GM18499 (cell line): ENCODE data around the gene GYS1.

Experiments
- ATAC-seq: cut with Tn5 transposase; IDR thresholded peaks from one replicate; pipeline ENCODE4 v1.9.1; 2021; ENCODE audit warnings: moderate number of reproducible peaks; ENCODE audit not compliant: insufficient read depth, unreplicated experiment

The GYS1 gene

DNA sequence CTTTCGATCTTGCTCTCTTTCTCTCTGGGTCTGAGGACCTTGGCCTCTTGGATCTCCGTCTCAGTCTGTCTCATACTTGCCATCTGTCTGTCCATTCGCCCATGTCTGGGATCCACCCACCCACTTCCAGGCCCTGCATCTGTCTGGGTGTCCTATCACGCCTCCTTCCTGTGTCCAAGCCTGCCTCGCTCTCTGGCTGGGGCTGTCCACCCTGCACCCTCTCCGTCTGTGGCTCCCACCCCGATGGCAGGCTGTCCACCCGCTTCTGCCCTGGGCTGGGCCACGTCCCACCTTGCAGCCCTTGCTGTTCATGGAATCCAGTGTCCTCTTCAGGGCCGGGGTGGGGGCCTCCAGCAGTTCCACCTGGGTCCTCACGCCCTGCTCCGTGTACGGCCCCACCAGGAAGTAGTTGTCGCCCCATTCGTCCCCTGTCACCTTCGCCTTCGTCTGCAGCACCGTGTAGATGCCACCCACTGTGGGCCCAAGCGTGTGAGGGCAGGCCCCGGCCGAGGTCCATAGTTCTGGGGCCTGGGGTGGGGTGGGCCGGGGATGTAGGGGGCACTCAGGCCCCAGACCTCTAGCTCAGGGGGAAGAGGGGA is 2.0 kb downstream of the GYS1 start:
- no peak for ATAC-seq

- no peak for ATAC-seq
Observed at GRCh38 chr19:48990400-48990799, 2.7 kb downstream of the GYS1 start.

- ATAC-seq = no peak
Observed at GRCh38 chr19:48989701-48990291, 3.3 kb downstream of the GYS1 start.

GRCh38 chr19:48988860-48989259 is 4.2 kb downstream of the GYS1 start:
- ATAC-seq = no peak

- ATAC-seq = no peak
Observed at GRCh38 chr19:48988286-48988685, 4.8 kb downstream of the GYS1 start.

- no peak for ATAC-seq
Observed at GRCh38 chr19:48987323-48987722, 5.8 kb downstream of the GYS1 start.

DNA sequence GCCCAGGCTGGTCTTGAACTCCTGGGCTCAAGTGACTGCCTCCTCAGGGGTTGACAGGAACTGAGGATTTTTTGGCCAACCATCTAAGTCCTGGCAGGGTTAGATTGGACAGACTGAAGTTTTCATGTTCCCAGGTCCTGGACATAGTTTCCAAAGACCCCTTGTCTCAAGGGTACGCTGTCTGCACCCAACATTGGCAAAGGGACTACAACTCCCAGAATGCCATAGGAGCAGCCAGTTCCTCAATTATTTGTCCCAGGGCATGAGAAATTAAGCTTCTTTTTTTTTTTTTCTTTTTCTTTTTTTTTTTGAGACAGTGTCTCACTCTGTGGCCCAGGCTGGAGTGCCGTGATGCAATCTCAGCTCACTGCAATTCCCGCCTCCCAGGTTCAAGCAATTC is 6.9 kb downstream of the GYS1 start:
- ATAC-seq = no peak

GRCh38 chr19:48985711-48986110 is 7.4 kb downstream of the GYS1 start:
- no peak for ATAC-seq

DNA sequence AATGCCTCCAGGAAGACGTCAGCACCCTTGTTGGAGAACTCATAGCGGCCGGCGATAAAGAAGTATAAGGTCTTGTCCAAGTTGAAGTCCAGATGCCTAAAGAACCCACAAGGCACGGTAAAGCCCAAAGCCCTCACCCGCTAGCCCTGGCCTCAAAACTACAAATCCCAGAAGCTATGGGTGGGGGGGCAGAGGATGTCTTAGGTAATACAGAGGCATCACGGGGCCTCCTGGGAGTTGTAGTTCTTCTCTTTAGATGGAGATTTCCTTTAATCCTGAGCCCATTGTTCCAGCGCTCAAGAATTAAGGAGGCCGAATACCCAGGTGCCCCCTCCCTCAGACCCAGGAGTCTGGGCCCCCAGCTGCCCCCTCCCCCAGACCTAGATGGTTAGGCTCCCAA is 10.8 kb downstream of the GYS1 start:
- no peak for ATAC-seq

- ATAC-seq = no peak
Observed at GRCh38 chr19:48977061-48977460, 16.0 kb downstream of the GYS1 start.

DNA sequence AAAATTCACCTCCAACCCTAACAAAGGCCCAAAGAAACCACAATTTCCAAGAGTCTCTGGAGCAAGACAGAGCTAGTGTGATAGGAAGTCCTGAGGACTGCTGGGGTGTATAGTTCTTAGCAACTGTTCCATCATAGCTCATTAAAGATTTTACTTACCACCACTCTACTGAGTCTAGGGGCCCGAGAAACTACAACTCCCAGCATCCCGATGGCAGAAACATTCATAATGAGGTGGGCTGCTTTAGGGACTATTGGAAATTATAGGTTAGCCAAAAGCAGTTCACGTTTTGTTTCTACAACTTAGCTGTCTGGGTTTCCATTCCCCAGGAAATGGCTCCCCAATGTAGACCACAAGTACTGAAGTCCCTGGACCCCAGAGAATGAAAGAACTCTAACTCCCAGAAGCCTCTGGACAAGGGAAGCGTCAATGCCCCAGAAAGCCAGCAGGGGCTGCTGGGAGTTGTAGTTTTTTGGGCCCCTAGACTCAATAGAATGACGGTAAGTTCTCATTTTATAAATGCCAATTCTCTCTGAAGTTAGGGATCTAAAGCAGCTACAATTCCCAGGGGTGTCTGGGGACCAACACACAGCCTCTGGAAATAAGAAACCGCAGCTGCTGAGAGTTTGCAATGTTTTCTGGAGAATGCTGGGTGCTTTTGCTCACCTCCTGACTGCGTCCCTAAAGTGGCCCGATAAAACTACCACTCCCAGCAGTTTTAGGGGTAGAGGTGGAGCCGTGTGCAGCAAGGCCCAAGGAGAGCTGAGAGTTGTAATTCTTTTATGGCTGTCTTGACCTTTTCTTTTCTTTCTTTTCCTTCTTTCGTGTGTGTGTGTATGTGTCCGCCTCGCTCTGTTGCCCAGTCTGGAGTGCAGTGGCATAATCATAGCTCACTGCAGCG is 16.9 kb downstream of the GYS1 start:
- no peak for ATAC-seq

- no peak for ATAC-seq
Observed at GRCh38 chr19:48970923-48971395, 22.1 kb downstream of the GYS1 start.

GRCh38 chr19:48970139-48970766 is 22.9 kb downstream of the GYS1 start:
- no peak for ATAC-seq

- no peak for ATAC-seq
Observed at GRCh38 chr19:48969276-48970138, 23.6 kb downstream of the GYS1 start.

DNA sequence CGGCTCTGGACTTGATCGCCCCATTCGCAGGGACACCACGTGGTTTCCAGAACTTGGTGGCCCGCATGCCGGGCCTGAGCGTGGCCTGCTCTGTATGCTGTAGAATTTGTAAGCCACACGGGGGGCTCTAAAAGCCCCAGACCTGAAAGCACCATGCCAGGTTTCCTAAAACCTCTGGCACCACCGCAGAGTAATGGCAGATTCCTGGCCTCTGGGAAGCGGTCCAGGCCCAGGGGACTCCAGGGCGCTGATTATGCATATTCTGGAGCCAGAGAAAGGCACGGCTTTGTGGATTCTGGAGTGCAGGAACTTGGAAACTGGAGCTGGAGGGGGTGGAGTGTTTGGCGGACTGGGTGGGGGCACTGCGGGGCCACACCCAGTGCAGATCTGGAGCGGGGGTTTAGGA is 24.3 kb downstream of the GYS1 start:
- ATAC-seq = no peak

DNA sequence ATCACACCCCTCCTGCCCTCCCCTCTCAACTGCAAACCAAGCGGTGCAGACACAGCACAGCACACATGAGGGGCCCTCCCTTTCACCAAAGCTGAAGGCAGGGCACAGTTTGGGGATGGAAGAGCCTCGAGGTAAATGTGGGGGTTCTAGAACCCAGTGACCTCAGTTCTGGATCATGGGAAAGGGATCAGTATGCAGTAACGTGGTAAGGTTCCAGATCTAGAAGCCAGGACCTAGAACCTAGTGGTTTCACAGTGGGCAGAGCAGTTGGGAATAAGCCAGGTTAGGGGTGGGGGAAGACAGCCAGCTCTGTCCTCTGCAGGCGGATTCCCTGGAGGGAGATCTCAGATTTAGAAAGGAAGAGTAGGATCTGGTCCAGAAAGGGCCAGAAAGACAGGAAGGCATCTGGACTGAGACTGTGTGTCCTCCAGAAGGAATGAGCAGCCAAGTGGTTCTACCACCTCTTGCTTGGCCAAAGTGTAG is 24.9 kb downstream of the GYS1 start:
- no peak for ATAC-seq

DNA sequence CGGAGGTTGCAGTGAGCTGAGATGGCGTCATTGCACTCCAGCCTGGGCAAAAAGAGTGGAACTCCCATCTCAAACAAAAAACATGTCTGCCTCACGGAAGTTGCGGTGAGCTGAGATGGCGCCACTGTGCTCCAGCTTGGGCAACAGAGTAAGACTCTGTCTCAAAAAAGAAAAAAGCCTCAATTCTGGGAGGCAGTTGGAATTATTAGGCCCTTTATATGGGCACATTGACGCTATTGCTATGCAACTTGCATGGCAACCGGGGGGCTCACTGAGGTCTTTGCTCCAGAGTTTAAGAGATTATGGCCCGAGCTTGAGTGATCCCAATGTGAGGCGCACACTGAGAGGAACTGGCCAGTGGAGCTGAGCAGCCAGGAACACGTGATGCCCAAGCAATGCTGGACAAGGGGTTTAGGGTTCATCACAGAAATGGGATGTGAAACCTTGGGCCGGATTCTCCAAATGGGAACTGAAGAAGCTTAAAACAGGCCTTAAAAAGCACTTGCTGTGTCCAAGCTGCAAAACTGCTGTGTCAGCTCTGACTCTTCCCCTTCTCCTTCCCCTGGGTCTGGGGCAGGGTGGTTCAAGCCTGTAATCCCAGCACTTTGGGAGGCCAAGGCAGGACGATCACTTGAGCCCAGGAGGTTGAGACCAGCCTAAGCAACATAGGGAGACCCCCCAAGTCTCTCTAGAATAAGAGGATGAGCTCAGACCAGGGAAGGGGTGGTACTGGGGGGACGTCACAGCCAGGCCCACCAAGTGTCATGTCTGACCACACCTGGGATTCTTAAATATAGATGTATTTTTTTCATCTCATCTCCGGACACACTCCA is 25.5 kb downstream of the GYS1 start:
- no peak for ATAC-seq

GRCh38 chr19:48966541-48967345 is 26.4 kb downstream of the GYS1 start:
- ATAC-seq = no peak
